ENCODE data around the gene ISM1. TPM values are rescaled to one million over a fixed set of nuclear protein-coding genes. Genes with fewer than 3 reads are reported as not detected.

The ISM1 gene
- total RNA-seq, 1 experiment from 2014 or later, result 0.20 TPM

DNA sequence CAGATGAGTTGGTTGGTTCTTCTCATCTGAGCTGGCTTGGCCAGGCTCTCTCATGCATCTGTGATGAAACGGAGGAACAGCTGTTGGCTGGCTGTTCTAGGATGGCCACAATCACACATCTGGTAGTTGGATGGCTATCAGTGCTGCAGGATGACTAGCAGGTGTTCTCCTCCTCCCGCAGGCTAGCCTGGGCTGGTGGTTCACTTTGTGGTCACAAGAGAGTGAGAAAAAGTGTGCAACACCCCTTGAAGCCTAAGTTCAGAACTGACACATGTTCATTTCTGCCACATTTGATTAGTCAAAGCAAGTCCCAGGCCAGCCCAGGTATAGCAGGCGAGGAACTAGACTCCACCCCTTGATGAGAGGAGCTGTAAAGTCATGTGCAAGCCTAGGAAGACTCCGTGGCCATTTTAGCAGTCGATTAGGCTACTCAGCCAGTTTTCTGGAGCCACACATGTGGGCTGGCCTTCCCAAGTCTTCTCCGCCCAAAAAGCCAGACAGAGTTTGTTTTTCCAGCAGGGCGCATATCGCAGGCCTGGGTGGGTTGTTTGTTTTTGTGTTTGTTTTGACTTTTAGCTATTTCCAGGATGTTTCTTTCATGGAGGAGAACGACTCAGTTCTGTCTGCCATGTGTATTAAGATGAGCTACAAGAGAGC lies 120.8 kb downstream of the ISM1 start:
- H2AK5ac ChIP-seq (ENCODE audit: insufficient read length, low read length), result no peak overlapping the region
- Mint-ChIP-seq H3K9me3 (no peaks in the 10 kb centered on the region; a peak in 1 of 5 replicates), H3K36me3 (ENCODE audit: insufficient read depth in 1 of 3, low read depth in 3 of 3) (no peaks in the 10 kb centered on the region; a peak in 2 of 7 replicates), H3K4me3 (no peak overlapping the region), H3K4me1 (peaks cover 3 to 15% of the 10 kb centered on the region in 2 experiments), H3K27me3 (ENCODE audit: low read depth) (no peaks in the 10 kb centered on the region; the same call in 1 of the 2 replicates), H3K27ac (no peak overlapping the region; a peak in 1 of 7 replicates)
- WGBS (ENCODE audit: extremely low coverage, insufficient read length, low lambda C conversion rate), result no CpG with 5 or more reads among the region's 9 CpGs
- no peaks in the 10 kb centered on the region for H3K23me2 ChIP-seq (ENCODE audit: insufficient read length, low read depth, low read length, poor library complexity, severe bottlenecking)
- no peak overlapping the region for H2AFZ ChIP-seq (ENCODE audit: low read length)
- no peak overlapping the region for H2BK20ac ChIP-seq (ENCODE audit: low read depth, low read length, poor library complexity, severe bottlenecking)
- no peak overlapping the region for H3K4ac ChIP-seq (ENCODE audit: low read depth, low read length)
- no peaks in the 10 kb centered on the region for H3K27me3 ChIP-seq (ENCODE audit: insufficient read depth, low read length)
- DNase-seq, result no peak
- H3K18ac ChIP-seq (ENCODE audit: insufficient read length, low read depth, low read length), result no peak overlapping the region
- no peak overlapping the region for H4K5ac ChIP-seq (ENCODE audit: insufficient read length, low read depth, low read length)
- no peaks in the 10 kb centered on the region for H3K79me2 ChIP-seq (ENCODE audit: insufficient read depth, low read length)
- H2BK15ac ChIP-seq (ENCODE audit: low read depth, low read length), result no peak overlapping the region
- H4K20me1 ChIP-seq (ENCODE audit: control insufficient read depth, insufficient read depth, insufficient read length), result no peaks in the 10 kb centered on the region
- no peak overlapping the region for H3K14ac ChIP-seq (ENCODE audit: insufficient read depth, low read length)
- no peak overlapping the region for H3K56ac ChIP-seq (ENCODE audit: insufficient read length, low read depth, low read length)
- H4K8ac ChIP-seq (replicated peaks; ENCODE audit: insufficient read length, low read depth, low read length), result no peak overlapping the region
- no peak overlapping the region for H2BK12ac ChIP-seq (ENCODE audit: insufficient read length, low read depth, low read length)
- no peak overlapping the region for H3K27ac ChIP-seq (ENCODE audit: insufficient read length, low read depth, low read length)
- H3T11ph ChIP-seq (ENCODE audit: low read length), result no peak overlapping the region
- no peaks in the 10 kb centered on the region for H3K79me1 ChIP-seq (ENCODE audit: insufficient read depth, low read depth, low read length, poor library complexity, severe bottlenecking)
- no peak overlapping the region for H2BK120ac ChIP-seq (ENCODE audit: low read depth, low read length, poor library complexity, severe bottlenecking)
- no peak overlapping the region for H3K23ac ChIP-seq (ENCODE audit: insufficient read length, low read depth, low read length)
- no peak overlapping the region for H3K9ac ChIP-seq (ENCODE audit: extremely low read depth, insufficient read length, low read length)
- no peak overlapping the region for H3K4me2 ChIP-seq (ENCODE audit: insufficient read depth, insufficient read length, low read length)
- no peak overlapping the region for H2BK5ac ChIP-seq (ENCODE audit: insufficient read length, low read length)
- TF ChIP-seq, protein P1, sequence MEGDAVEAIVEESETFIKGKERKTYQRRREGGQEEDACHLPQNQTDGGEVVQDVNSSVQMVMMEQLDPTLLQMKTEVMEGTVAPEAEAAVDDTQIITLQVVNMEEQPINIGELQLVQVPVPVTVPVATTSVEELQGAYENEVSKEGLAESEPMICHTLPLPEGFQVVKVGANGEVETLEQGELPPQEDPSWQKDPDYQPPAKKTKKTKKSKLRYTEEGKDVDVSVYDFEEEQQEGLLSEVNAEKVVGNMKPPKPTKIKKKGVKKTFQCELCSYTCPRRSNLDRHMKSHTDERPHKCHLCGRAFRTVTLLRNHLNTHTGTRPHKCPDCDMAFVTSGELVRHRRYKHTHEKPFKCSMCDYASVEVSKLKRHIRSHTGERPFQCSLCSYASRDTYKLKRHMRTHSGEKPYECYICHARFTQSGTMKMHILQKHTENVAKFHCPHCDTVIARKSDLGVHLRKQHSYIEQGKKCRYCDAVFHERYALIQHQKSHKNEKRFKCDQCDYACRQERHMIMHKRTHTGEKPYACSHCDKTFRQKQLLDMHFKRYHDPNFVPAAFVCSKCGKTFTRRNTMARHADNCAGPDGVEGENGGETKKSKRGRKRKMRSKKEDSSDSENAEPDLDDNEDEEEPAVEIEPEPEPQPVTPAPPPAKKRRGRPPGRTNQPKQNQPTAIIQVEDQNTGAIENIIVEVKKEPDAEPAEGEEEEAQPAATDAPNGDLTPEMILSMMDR (conservative IDR thresholded peaks at IDR 0.05), result no peak
- no peak overlapping the region for H4K91ac ChIP-seq (ENCODE audit: insufficient read length, low read depth, low read length)
- H3K4me1 ChIP-seq (ENCODE audit: insufficient read depth, low read length), result peaks cover 4% of the 10 kb centered on the region; the same call in 1 of the 2 replicates
- no peaks in the 10 kb centered on the region for H3K9me3 ChIP-seq (ENCODE audit: control insufficient read depth, low read depth, low read length)

Measured in H9 (cell line).